Measurements from ENCODE around the gene MTF2. TPM values are rescaled to one million over a fixed set of nuclear protein-coding genes. Genes with fewer than 3 reads are reported as not detected.
A peak's percentile ranks its signal among the peaks of the same experiment; 100 is the strongest.

The MTF2 gene
- total RNA-seq, 2 experiments from 2014 or later = 49.6 to 59.4 TPM

DNA sequence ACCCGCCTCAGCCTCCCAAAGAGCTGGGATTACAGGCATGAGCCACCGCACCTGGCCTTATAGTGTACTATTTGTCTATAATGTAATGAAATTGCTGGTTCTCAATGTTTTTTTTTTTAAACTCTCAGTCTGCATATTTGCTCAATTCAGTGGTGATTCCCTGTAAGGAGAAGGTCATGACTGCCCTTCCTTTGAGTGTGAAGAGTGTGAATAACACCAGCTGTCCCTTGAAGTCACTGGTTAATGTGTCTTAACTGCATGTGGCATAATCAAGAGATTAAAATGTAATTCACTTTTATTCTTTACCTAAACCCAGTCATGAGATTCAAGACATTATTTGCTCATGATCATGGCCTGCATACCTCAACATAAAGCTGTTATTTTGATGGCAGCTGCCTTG is 30.5 kb downstream of the MTF2 start:
- Mint-ChIP-seq H3K9me3 (peaks cover 18% of the 10 kb centered on the region), H3K27ac (no peak overlapping the region), H3K4me1 (peaks cover 35% of the 10 kb centered on the region), H3K27me3 (no peaks in the 10 kb centered on the region), H3K4me3 (no peak overlapping the region), H3K36me3 (peaks cover 55% of the 10 kb centered on the region)
- no peak for DNase-seq

DNA sequence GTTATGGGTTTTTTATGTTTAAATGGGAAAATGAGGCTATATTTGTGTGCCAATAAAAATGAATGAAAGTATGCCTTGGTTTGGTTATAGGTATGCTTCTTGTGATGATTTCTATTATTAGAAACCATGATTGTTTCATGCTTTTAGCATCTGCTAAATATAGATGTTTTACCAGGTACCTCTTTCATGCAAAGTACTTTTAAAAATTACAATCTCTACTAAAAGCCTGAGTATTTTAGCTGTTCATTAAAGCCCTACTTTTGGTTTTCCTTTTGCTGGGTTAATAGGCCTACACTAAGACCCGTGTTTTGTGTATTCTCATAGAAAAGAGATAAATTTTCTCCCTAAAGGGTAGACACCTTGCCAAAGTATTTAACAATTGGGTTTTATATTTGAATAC is 32.0 kb downstream of the MTF2 start:
- no peak overlapping the region for H3K27ac Mint-ChIP-seq
- no peaks in the 10 kb centered on the region for H3K27me3 Mint-ChIP-seq
- no peak overlapping the region for H3K4me3 Mint-ChIP-seq
- H3K4me1 Mint-ChIP-seq = peaks cover 31% of the 10 kb centered on the region
- peaks cover 14% of the 10 kb centered on the region for H3K9me3 Mint-ChIP-seq
- DNase-seq = no peak
- peaks cover 45% of the 10 kb centered on the region for H3K36me3 Mint-ChIP-seq

DNA sequence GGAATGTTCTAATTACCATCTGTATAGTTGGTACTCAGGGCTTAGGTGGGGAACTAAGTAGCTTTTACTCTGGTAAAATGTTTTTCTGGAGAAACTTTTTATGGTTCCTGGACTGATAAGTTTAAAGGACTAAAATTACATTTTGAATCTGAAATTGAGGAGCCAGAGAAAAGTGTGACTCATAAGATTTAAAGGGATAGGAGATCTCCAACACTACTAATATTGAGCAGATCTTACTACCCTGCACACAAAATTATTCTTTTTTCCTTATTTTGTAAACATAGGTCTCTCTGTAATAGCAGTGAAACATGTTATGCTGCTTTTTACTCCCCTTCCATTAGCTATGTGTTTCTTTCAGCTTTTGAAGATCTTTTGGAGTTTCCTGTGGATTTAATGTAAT is 32.5 kb downstream of the MTF2 start:
- Mint-ChIP-seq H3K4me1 (peaks cover 31% of the 10 kb centered on the region), H3K27me3 (no peaks in the 10 kb centered on the region), H3K27ac (no peak overlapping the region), H3K9me3 (peaks cover 14% of the 10 kb centered on the region), H3K36me3 (peaks cover 44% of the 10 kb centered on the region), H3K4me3 (no peak overlapping the region)
- no peak for DNase-seq

DNA sequence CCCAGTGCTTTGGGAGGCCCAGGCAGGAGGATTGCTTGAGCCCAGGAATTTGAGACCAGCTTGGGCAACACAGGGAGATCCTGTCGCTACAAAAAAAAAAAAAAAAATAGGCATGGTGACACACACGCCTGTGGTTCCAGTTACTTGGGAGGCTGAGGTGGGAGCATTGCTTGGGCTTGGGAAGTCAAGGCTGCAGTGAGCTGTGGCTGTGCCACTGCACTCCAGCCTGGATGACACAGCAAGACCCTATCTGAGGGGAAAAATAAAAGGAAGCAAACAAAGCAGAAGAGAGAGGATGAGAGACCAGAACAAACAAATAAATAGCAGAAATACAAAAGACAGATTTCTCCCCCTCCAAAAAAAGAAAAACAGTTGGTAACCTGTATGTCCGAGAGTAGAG is 34.0 kb downstream of the MTF2 start:
- H3K27me3 Mint-ChIP-seq = no peaks in the 10 kb centered on the region
- peaks cover 31% of the 10 kb centered on the region for H3K4me1 Mint-ChIP-seq
- H3K4me3 Mint-ChIP-seq = no peak overlapping the region
- peaks cover 5% of the 10 kb centered on the region for H3K9me3 Mint-ChIP-seq
- no peak for DNase-seq
- peaks cover 35% of the 10 kb centered on the region for H3K36me3 Mint-ChIP-seq
- H3K27ac Mint-ChIP-seq = peak overlapping the region; percentile 35

DNA sequence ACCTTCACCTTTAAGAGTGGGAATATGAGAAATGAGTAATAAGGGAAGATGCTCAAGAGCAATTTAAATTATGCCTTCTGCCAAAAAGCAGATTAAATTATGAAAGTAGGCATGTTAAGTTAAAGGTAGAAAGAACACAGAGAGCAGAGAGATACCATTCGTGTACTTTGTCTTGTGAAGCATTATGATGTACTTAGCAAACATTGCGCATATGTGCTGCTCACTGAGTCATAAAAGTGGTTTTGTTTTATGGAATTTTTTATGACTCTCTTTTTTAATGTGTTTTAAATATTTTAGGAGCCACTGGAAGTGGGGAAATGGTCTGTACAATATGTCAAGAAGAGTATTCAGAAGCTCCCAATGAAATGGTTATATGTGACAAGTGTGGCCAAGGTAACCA is 35.3 kb downstream of the MTF2 start:
- H3K4me1 Mint-ChIP-seq = peaks cover 27% of the 10 kb centered on the region
- H3K9me3 Mint-ChIP-seq = no peaks in the 10 kb centered on the region
- H3K27me3 Mint-ChIP-seq = no peaks in the 10 kb centered on the region
- DNase-seq = no peak
- no peak overlapping the region for H3K4me3 Mint-ChIP-seq
- peaks cover 25% of the 10 kb centered on the region for H3K36me3 Mint-ChIP-seq
- H3K27ac Mint-ChIP-seq = no peak overlapping the region

DNA sequence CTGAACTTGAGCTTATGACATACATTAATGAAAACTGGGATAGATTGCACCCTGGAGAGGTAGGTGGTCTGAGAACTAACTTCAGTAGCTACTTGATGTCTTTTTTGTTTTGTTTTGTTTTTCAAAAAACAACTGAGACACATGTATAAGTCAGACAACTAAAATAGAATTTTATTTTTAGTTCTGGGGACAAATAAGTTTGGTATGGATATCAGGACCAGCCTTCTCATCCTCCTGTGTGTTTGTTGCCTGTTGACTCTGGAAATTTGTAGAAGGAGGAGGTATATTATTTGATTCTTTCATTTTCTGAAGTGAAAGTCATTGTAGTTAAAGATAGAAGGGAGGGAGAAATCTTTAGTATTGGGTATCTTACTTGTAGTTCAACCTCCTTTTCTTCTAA is 41.5 kb downstream of the MTF2 start:
- Mint-ChIP-seq H3K27ac (no peak overlapping the region), H3K4me1 (peaks cover 7% of the 10 kb centered on the region), H3K27me3 (no peaks in the 10 kb centered on the region), H3K4me3 (no peak overlapping the region), H3K36me3 (peaks cover 16% of the 10 kb centered on the region), H3K9me3 (no peaks in the 10 kb centered on the region)
- DNase-seq = no peak

DNA sequence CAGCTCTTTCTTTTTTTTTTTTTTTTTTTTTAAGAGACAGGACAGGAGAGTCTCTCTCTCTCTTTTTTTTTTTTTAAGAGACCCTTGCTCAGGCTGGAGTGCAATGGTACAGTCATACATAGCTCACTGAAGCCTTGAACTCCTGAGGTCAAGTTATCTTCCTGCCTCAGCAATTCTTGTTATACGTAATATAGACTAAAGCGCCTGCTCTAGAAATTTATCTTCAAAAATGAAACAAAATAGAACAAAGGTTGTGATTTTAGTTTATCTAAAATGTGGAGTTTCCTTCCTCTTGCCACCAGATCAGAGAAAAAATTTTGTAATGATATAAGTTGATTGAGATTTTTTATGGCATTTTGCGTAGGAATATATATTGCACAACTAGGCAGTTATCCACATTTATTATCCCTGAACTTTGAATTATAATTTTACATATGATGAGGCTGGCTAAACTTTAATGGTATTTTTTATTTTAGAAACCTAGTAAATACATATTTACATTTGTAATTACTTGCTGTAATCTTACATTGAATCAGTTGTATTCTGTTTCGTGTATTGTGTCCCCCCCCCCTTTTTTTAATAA is 44.2 kb downstream of the MTF2 start:
- H3K27me3 Mint-ChIP-seq = no peaks in the 10 kb centered on the region

DNA sequence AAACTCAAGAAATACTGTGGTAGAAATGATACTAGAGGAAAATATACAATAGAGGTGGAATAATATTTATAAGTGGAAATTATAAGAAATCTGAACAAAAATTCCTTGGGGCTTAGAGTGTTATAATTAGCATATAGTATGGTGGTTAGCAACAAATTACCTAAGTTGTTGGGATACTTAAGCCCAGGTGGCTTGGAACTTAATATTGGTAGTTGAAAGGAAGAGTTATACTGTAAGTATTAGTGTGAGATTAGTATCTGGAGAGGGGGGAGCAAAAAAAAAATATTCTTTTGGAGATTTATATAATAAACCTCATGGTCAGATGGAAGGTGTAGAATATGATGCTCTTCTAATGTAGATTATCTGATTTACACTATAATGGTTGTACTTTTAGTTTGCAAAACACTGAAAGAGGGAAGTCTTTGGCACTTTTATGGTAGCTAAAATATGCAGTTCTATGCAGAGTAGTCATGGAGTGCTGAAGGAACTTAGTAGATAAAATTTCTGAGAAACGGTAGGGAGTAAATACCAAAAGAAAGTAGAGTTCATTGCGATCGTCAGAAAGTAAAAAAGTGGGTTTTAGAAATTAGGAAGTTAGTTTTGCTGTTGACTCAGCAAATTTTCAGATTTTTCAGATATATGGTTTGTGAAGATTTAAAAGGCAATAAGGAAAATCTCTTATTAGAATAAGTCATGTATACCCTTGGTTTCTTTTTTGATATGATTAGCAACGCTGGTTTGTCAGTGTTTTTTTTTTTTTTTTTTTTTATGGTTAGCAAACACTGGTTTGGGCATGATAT is 45.7 kb downstream of the MTF2 start:
- H3K4me3 Mint-ChIP-seq = no peak overlapping the region
- peaks cover 4% of the 10 kb centered on the region for H3K4me1 Mint-ChIP-seq
- no peaks in the 10 kb centered on the region for H3K27me3 Mint-ChIP-seq
- no peak overlapping the region for H3K27ac Mint-ChIP-seq
- H3K9me3 Mint-ChIP-seq = no peaks in the 10 kb centered on the region
- H3K36me3 Mint-ChIP-seq = peaks cover 7% of the 10 kb centered on the region
- DNase-seq = no peak

More for the DNA sequence above, 44.2 kb downstream of the MTF2 start:
- Mint-ChIP-seq H3K36me3 (peaks cover 7% of the 10 kb centered on the region), H3K9me3 (no peaks in the 10 kb centered on the region), H3K4me3 (no peak overlapping the region), H3K4me1 (peaks cover 6% of the 10 kb centered on the region), H3K27ac (no peak overlapping the region)
- DNase-seq = no peak

DNA sequence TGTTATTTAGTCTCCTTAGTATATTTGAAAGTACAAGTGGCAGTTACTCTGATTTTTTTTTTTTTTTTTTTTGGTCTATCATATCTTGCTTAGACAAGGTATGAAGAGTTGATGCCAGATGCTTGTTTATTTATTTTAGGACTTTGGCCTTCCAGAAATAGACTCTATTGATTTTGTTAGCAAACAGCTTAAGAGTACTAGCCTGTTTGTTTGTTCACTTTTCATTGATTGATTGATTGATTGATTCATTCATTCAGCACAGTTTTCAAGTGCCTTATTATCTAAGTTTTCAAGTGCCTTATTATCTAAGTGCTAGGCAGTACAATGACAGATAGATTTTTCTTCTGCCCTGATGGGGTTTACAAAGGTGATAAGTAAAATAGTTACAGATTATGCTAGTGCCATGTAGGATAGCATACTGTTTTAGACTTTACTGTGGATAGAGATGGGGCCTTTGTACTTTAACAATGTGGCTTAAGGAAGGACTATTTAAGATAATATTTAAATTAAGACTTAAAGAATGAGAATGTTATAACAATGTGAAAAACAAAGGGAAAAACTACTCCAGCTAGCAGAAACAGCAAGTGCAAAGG is 50.5 kb downstream of the MTF2 start:
- H3K36me3 Mint-ChIP-seq = peaks cover under 1% of the 10 kb centered on the region
- H3K4me1 Mint-ChIP-seq = peaks cover 2% of the 10 kb centered on the region
- no peaks in the 10 kb centered on the region for H3K9me3 Mint-ChIP-seq
- no peaks in the 10 kb centered on the region for H3K27me3 Mint-ChIP-seq
- no peak overlapping the region for H3K4me3 Mint-ChIP-seq
- DNase-seq = no peak
- no peak overlapping the region for H3K27ac Mint-ChIP-seq

DNA sequence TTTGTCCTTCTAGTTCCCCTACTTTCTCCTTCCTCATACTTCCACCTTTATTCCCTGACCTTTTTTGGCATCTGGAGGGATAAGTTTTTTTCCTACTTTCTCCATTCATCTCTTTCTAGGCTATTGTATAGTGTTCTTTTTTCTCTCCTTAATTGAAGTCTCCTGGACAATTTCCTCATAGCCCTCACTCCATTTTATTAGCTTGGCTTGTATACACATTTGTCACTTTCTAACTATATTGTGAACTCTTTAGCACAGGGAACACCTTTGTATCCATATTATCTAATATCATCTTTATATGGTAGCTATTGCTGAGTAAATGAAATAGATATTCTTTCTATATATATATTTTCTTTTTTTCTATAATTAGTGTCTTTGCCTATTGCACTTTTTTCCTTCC is 53.6 kb downstream of the MTF2 start:
- no peak overlapping the region for H3K4me3 Mint-ChIP-seq
- H3K9me3 Mint-ChIP-seq = no peaks in the 10 kb centered on the region
- H3K27ac Mint-ChIP-seq = no peak overlapping the region
- H3K4me1 Mint-ChIP-seq = no peaks in the 10 kb centered on the region
- no peaks in the 10 kb centered on the region for H3K27me3 Mint-ChIP-seq
- DNase-seq = no peak
- peaks cover 2% of the 10 kb centered on the region for H3K36me3 Mint-ChIP-seq

DNA sequence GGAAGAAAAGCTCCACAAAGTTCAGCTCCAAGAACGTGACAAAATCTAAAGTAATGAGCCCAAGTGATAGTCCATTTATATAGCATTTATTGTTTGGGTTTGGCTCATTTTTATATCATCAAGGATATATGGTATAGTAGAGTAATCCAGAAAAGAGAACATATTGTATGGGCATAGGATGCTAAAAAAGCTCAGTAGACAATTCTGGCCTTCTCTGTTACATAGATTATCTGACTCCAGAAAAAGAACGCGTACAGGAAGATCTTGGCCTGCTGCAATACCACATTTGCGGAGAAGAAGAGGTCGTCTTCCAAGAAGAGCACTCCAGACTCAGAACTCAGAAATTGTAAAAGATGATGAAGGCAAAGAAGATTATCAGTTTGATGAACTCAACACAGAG is 57.4 kb downstream of the MTF2 start:
- Mint-ChIP-seq H3K36me3 (peaks cover 10% of the 10 kb centered on the region), H3K27me3 (no peaks in the 10 kb centered on the region), H3K4me3 (no peak overlapping the region), H3K9me3 (no peaks in the 10 kb centered on the region), H3K27ac (no peak overlapping the region), H3K4me1 (peaks cover 2% of the 10 kb centered on the region)
- DNase-seq = no peak

DNA sequence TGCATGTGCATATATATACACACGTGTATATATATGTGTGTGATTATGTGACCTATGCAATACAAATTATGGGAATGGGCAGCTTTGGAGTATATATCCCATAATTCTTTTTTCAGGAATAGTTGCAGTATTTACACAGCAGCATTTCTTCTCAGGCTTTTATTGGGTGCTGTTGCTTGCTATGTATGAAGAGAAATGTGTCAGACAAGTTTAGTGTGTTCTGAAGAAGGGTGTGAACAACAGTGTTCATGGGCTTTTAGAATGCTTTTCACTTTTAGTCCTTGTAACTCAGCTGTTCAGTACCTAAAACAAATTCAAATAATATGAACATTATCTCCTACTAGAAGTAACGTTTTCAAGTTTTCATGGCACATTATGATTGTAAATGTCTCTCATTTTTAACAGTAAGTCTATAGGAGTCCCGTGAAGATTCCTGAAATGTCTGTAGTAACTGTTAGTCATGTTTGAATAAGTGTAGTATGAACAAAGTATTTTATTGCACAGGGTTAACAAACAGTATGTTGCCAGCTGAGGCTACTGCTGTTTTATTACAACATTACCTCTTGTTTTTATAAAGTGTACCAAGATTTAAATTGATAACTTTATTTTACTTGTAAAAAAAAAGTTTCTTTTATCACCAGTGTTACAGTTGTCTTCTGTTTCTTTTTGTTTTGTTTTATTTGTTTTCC is 58.7 kb downstream of the MTF2 start:
- Mint-ChIP-seq H3K36me3 (peaks cover 10% of the 10 kb centered on the region), H3K9me3 (no peaks in the 10 kb centered on the region), H3K4me1 (peaks cover 10% of the 10 kb centered on the region), H3K27ac (no peak overlapping the region), H3K27me3 (no peaks in the 10 kb centered on the region), H3K4me3 (no peak overlapping the region)
- DNase-seq = no peak

DNA sequence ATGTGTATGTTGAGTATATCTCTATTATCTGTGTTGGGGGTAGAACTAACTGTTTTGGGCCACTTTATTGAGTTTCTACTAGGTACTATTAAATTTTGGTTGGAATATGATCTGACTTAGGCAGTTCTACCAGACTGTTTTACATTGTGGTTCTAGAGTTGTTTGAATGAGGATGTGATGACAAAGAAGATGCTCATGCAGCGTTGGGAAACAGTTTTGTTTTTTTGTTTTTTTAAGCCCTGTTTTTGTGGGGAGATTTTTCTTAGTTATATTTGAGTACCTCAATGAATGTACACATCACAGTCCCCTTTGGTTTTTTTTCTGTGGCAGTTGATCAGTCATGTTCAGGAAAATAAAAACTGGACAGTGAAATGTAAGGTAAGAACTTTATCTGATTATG is 61.0 kb downstream of the MTF2 start:
- H3K9me3 Mint-ChIP-seq = no peaks in the 10 kb centered on the region
- no peak overlapping the region for H3K4me3 Mint-ChIP-seq
- H3K27ac Mint-ChIP-seq = no peak overlapping the region
- no peaks in the 10 kb centered on the region for H3K27me3 Mint-ChIP-seq
- H3K36me3 Mint-ChIP-seq = peaks cover 10% of the 10 kb centered on the region
- no peak for DNase-seq
- H3K4me1 Mint-ChIP-seq = peaks cover 13% of the 10 kb centered on the region

DNA sequence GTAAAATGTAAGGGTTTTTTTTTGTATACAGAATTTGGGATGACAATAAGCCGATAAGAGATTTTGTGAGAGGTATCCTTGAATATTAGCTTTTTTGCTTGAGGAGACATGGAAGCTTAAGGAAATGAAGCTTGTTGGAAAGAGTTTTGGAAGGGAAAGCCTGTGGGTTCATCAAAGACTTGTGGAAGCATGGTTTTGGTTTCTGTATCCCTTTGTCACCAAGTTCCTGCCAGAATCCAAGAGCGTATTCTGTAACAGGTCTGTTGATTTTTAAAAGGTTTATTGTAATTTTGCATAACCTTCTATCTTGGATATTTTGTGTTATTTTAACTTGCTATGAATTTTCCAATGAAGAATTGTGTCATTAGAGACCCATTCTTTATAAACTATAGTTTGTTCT is 63.1 kb downstream of the MTF2 start:
- no peak overlapping the region for H3K4me3 Mint-ChIP-seq
- peaks cover 15% of the 10 kb centered on the region for H3K36me3 Mint-ChIP-seq
- no peak overlapping the region for H3K27ac Mint-ChIP-seq
- H3K9me3 Mint-ChIP-seq = no peaks in the 10 kb centered on the region
- no peaks in the 10 kb centered on the region for H3K27me3 Mint-ChIP-seq
- H3K4me1 Mint-ChIP-seq = peaks cover 13% of the 10 kb centered on the region
- no peak for DNase-seq

DNA sequence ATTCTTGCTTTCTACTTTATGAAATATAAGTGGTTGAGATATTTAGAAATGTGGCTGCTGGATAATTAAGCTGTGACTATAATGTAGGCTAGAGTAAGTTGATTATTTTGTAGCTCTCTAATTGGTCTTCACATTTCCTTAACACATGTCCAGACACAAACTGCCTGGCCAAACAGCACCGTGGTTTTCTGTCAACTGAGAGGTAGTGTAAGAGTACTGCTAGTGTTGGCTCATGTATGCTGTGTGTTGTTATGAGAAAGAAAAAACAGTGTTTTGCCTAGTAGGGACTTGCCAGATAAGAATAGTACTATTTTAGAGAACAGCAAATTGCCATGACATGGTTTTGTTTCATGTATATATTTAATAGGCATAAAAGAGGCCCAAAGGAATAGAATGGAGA is 64.1 kb downstream of the MTF2 start:
- Mint-ChIP-seq H3K27ac (peak overlapping the region; percentile 19), H3K4me3 (no peak overlapping the region), H3K27me3 (no peaks in the 10 kb centered on the region), H3K36me3 (peaks cover 20% of the 10 kb centered on the region), H3K9me3 (no peaks in the 10 kb centered on the region), H3K4me1 (peaks cover 13% of the 10 kb centered on the region)
- DNase-seq = no peak
